H1 (cell line): ENCODE results near the gene GNAI2. TPM values are rescaled to one million over a fixed set of nuclear protein-coding genes. Genes with fewer than 3 reads are reported as not detected.
A peak's percentile ranks its signal among the peaks of the same experiment; 100 is the strongest.

Source experiments
- CTCF ChIA-PET: fragments of 300-600 bp; sonication (Branson Sonifier 250); formaldehyde crosslinking; loops from one replicate; lab custom pipeline; 2021; ENCODE audit not compliant: partially characterized antibody; lab: Charles Lee
- POLR2A ChIA-PET: fragments of 300-600 bp; sonication (Branson Sonifier 250); formaldehyde crosslinking; loops from one replicate; lab custom pipeline; 2021; ENCODE audit warnings: inconsistent platforms; ENCODE audit not compliant: partially characterized antibody; lab: Charles Lee
- DNase-seq, 2 experiments: peaks; one replicate each; pipeline versions ENCODE4 v3.0.0 to v3.0.0-alpha.2; 2010 to 2022; ENCODE audit warnings: low spot score in 2 of 2, low read depth in 1 of 2, mixed read lengths in 1 of 2
- FAIRE-seq: peaks from 2 replicates; lab custom pipeline; 2011; peaks lifted over from hg19 to GRCh38; lab: Jason Lieb, UNC
- H2AFZ ChIP-seq: 2 replicates; pipeline ENCODE4 v1.8.1; 2012; ENCODE audit warnings: low read length, inconsistent platforms
- H2AK5ac ChIP-seq: 2 replicates; pipeline ENCODE4 v1.6.1; 2013; ENCODE audit warnings: low read depth, low read length
- H2BK120ac ChIP-seq: replicated peaks from 2 replicates; pipeline ENCODE3; 2013; ENCODE audit warnings: low read depth, low read length, inconsistent platforms
- H2BK12ac ChIP-seq: 2 replicates; pipeline ENCODE4 v1.6.1; 2013; ENCODE audit warnings: low read depth, low read length
- H2BK15ac ChIP-seq: 2 replicates; pipeline ENCODE4 v1.6.1; 2013; ENCODE audit warnings: low read length
- H2BK20ac ChIP-seq: 2 replicates; pipeline ENCODE4 v1.6.1; 2013; ENCODE audit warnings: low read length
- H2BK5ac ChIP-seq: 2 replicates; pipeline ENCODE4 v1.6.1; 2013; ENCODE audit warnings: low read depth, low read length
- H3K14ac ChIP-seq: 2 replicates; pipeline ENCODE4 v1.6.1; 2013; ENCODE audit warnings: inconsistent platforms; ENCODE audit not compliant: insufficient read length
- H3K18ac ChIP-seq: 2 replicates; pipeline ENCODE4 v1.6.1; 2013; ENCODE audit warnings: low read length; ENCODE audit errors: extremely low read depth
- H3K23ac ChIP-seq: 2 replicates; pipeline ENCODE4 v1.6.1; 2013; ENCODE audit warnings: inconsistent platforms; ENCODE audit not compliant: insufficient read length
- H3K23me2 ChIP-seq: 2 replicates; pipeline ENCODE4 v1.6.1; 2013; ENCODE audit warnings: low read depth, low read length
- H3K27ac ChIP-seq: 2 replicates; pipeline ENCODE4 v1.6.1; 2011; ENCODE audit warnings: low read depth, low read length, inconsistent platforms
- H3K27me3 ChIP-seq, 4 experiments: replicated peaks in 1 of 4; 1 replicate in 1 of 4; 2 replicates in 3 of 4; pipeline versions ENCODE4 v1.6.1 to v1.8.1; 2011 to 2013; ENCODE audit warnings: low read length in 3 of 4, mild to moderate bottlenecking in 3 of 4, inconsistent platforms in 2 of 4, mixed read lengths in 2 of 4, moderate library complexity in 1 of 4; ENCODE audit not compliant: control insufficient read depth in 3 of 4, insufficient read depth in 3 of 4; ENCODE audit errors: extremely low read depth in 1 of 4
- H3K36me3 ChIP-seq, 4 experiments: 2 replicates each; pipeline versions ENCODE4 v1.6.1 to v1.8.1; 2011 to 2013; ENCODE audit warnings: mild to moderate bottlenecking in 4 of 4, low read length in 3 of 4, moderate library complexity in 2 of 4, control low read depth in 1 of 4, inconsistent platforms in 1 of 4; ENCODE audit not compliant: insufficient read depth in 4 of 4, control insufficient read depth in 2 of 4
- H3K4ac ChIP-seq: replicated peaks from 2 replicates; pipeline ENCODE3; 2013; ENCODE audit warnings: low read length, low read depth, mixed read lengths, inconsistent platforms; ENCODE audit not compliant: insufficient read length
- H3K4me1 ChIP-seq, 4 experiments: replicated peaks in 1 of 4; 1 replicate in 1 of 4; 2 replicates in 3 of 4; pipeline versions ENCODE4 v1.6.1 to v1.8.1; 2011 to 2013; ENCODE audit warnings: low read length in 3 of 4, inconsistent platforms in 2 of 4, mixed read lengths in 1 of 4; ENCODE audit not compliant: insufficient read depth in 4 of 4, control insufficient read depth in 3 of 4
- H3K4me2 ChIP-seq, 2 experiments: 2 replicates each; pipeline versions ENCODE4 v1.6.1 to v1.8.1; 2011 to 2013; ENCODE audit warnings: low read depth in 2 of 2, low read length in 2 of 2, control low read depth in 1 of 2, inconsistent platforms in 1 of 2, mild to moderate bottlenecking in 1 of 2; ENCODE audit not compliant: insufficient read depth in 1 of 2
- H3K4me3 ChIP-seq, 4 experiments: fragments of 200-600, 300-600 bp in 1 of 4; sonication (generic), shearing (Covaris generic), sonication (Bioruptor Twin) in 1 of 4; 2 replicates each; pipeline versions ENCODE4 v1.5.1 to v1.8.1; 2011 to 2016; ENCODE audit warnings: low read length in 4 of 4, low read depth in 3 of 4, control low read depth in 2 of 4, inconsistent platforms in 2 of 4, mild to moderate bottlenecking in 2 of 4, mixed read lengths in 1 of 4, moderate library complexity in 1 of 4; ENCODE audit not compliant: insufficient read depth in 2 of 4; ENCODE audit errors: extremely low read depth in 1 of 4
- H3K56ac ChIP-seq: replicated peaks from 2 replicates; pipeline ENCODE3; 2013; ENCODE audit warnings: low read depth, mild to moderate bottlenecking, mixed read lengths, low read length, inconsistent platforms; ENCODE audit not compliant: insufficient read length
- H3K79me1 ChIP-seq: 2 replicates; pipeline ENCODE4 v1.6.1; 2013; ENCODE audit warnings: low read depth, low read length, control low read depth
- H3K79me2 ChIP-seq, 2 experiments: 2 replicates each; pipeline versions ENCODE4 v1.6.1 to v1.8.1; 2012 to 2013; ENCODE audit warnings: low read length in 2 of 2, mild to moderate bottlenecking in 2 of 2, inconsistent platforms in 1 of 2; ENCODE audit not compliant: insufficient read depth in 2 of 2, control insufficient read depth in 1 of 2
- H3K9ac ChIP-seq, 4 experiments: replicated peaks in 1 of 4; 1 replicate in 1 of 4; 2 replicates in 3 of 4; pipeline versions ENCODE4 v1.6.1 to v1.8.1; 2011 to 2013; ENCODE audit warnings: low read depth in 3 of 4, low read length in 3 of 4, control low read depth in 2 of 4, mild to moderate bottlenecking in 2 of 4, moderate library complexity in 2 of 4, inconsistent platforms in 1 of 4; ENCODE audit errors: extremely low read depth in 1 of 4
- H3K9me3 ChIP-seq, 2 experiments: 2 replicates each; pipeline versions ENCODE4 v1.6.1 to v1.8.1; 2012 to 2013; ENCODE audit warnings: mild to moderate bottlenecking in 2 of 2, moderate library complexity in 2 of 2, control low read depth in 1 of 2, inconsistent platforms in 1 of 2, low read depth in 1 of 2, low read length in 1 of 2, mixed read lengths in 1 of 2; ENCODE audit not compliant: insufficient read depth in 2 of 2
- H4K20me1 ChIP-seq, 2 experiments: replicated peaks in 1 of 2; 2 replicates each; pipeline versions ENCODE3 to v1.8.1; 2011 to 2013; ENCODE audit warnings: inconsistent platforms in 2 of 2, low read length in 2 of 2, mild to moderate bottlenecking in 1 of 2; ENCODE audit not compliant: insufficient read depth in 2 of 2, control insufficient read depth in 1 of 2
- H4K5ac ChIP-seq: 2 replicates; pipeline ENCODE4 v1.6.1; 2013; ENCODE audit warnings: low read length, low read depth, mixed read lengths, inconsistent platforms; ENCODE audit not compliant: insufficient read length
- H4K8ac ChIP-seq: 2 replicates; pipeline ENCODE4 v1.8.0; 2013; ENCODE audit warnings: mild to moderate bottlenecking, moderate library complexity, low read length, inconsistent platforms; ENCODE audit not compliant: insufficient read depth; ENCODE audit errors: extremely low read depth
- H4K91ac ChIP-seq: replicated peaks from 2 replicates; pipeline ENCODE3; 2013; ENCODE audit warnings: low read length, mixed read lengths, inconsistent platforms; ENCODE audit not compliant: insufficient read length
- BCL11A ChIP-seq, 2 experiments: IDR thresholded peaks; one replicate each; pipeline ENCODE4 v1.6.1; 2011; ENCODE audit warnings: low read depth in 2 of 2, low read length in 2 of 2, mild to moderate bottlenecking in 2 of 2
- EGR1 ChIP-seq: IDR thresholded peaks from 2 replicates; pipeline ENCODE4 v1.6.1; 2011; ENCODE audit warnings: low read depth, low read length, borderline replicate concordance
- EP300 ChIP-seq, 2 experiments: IDR thresholded peaks; 1 replicate in 1 of 2; 2 replicates in 1 of 2; pipeline ENCODE4 v1.6.1; 2011 to 2012; ENCODE audit warnings: low read depth in 2 of 2, low read length in 2 of 2, mild to moderate bottlenecking in 2 of 2, borderline replicate concordance in 1 of 2, inconsistent platforms in 1 of 2, moderate library complexity in 1 of 2
- KDM4A ChIP-seq: IDR thresholded peaks from one replicate; pipeline ENCODE4 v1.7.1; 2012; ENCODE audit warnings: low read depth, mild to moderate bottlenecking, moderate library complexity, low read length, inconsistent platforms; ENCODE audit not compliant: severe bottlenecking
- MAFK ChIP-seq: IDR thresholded peaks from 2 replicates; pipeline ENCODE4 v1.6.1; 2012; ENCODE audit warnings: low read depth, mild to moderate bottlenecking, improper control_type of control experiment, low read length
- NRF1 ChIP-seq: IDR thresholded peaks from 2 replicates; pipeline ENCODE4 v1.6.1; 2011; ENCODE audit warnings: mild to moderate bottlenecking, low read depth, low read length, improper control_type of control experiment
- RAD21 ChIP-seq, 2 experiments: IDR thresholded peaks in 1 of 2; conservative IDR thresholded peaks in 1 of 2; 2 replicates each; pipeline ENCODE4 v1.6.1; 2011; ENCODE audit warnings: low read depth in 2 of 2, low read length in 2 of 2, improper control_type of control experiment in 1 of 2, inconsistent platforms in 1 of 2, mild to moderate bottlenecking in 1 of 2, moderate library complexity in 1 of 2
- RBBP5 ChIP-seq: IDR thresholded peaks from 2 replicates; pipeline ENCODE4 v1.7.1; 2012; ENCODE audit warnings: low read depth, mild to moderate bottlenecking, inconsistent platforms, low read length, moderate library complexity, borderline replicate concordance
- RNF2 ChIP-seq: fragments of 200-900, 300-1000 bp; sonication (generic); IDR thresholded peaks from 2 replicates; pipeline ENCODE4 v1.7.1; 2016; ENCODE audit warnings: borderline replicate concordance, low read depth, mild to moderate bottlenecking, antibody characterized with exemption, low read length; ENCODE audit not compliant: poor library complexity, severe bottlenecking; ENCODE audit errors: missing control alignments
- SP4 ChIP-seq: IDR thresholded peaks from 2 replicates; pipeline ENCODE4 v1.6.1; 2012; ENCODE audit warnings: low read length, inconsistent platforms
- TAF1 ChIP-seq: IDR thresholded peaks from 2 replicates; pipeline ENCODE4 v1.6.1; 2011; ENCODE audit warnings: mild to moderate bottlenecking, low read depth, low read length
- TCF12 ChIP-seq: IDR thresholded peaks from 2 replicates; pipeline ENCODE4 v1.6.1; 2011; ENCODE audit warnings: low read depth, mild to moderate bottlenecking, low read length
- TEAD4 ChIP-seq: IDR thresholded peaks from 2 replicates; pipeline ENCODE4 v1.6.1; 2012; ENCODE audit warnings: low read depth, low read length, inconsistent platforms, mixed read lengths
- WGBS, 2 experiments: shearing (Covaris generic) in 1 of 2; methylation state at CpG; one replicate each; pipeline versions ENCODE4 v1.1.6 to v1.1.7; 2013 to 2015; ENCODE audit warnings: low lambda C conversion rate in 2 of 2, mixed read lengths in 2 of 2, inconsistent platforms in 1 of 2, low coverage in 1 of 2, missing lambda C conversion rate in 1 of 2; ENCODE audit not compliant: insufficient replicate concordance in 2 of 2, insufficient coverage in 1 of 2, insufficient read length in 1 of 2; ENCODE audit errors: extremely low coverage in 1 of 2, missing lambda C conversion rate in 1 of 2; 5-methylcytosine and 5-hydroxymethylcytosine counted together
- polyA plus RNA-seq, 7 experiments: library from polyadenylated mRNA; depleted of rRNA in 3 of 7; stranded (reverse) in 5 of 7; unstranded in 2 of 7; fragments of >200 nt in 5 of 7; fragments of 200-250 nt in 2 of 7; gene quantifications; 1 replicate in 5 of 7; 2 replicates in 1 of 7; 4 replicates in 1 of 7; pipeline versions ENCODE4 v1.2.1 to v1.2.3, GENCODE V29; 2011 to 2013; ENCODE audit warnings: missing spikeins in 2 of 7, mixed read lengths in 2 of 7
- total RNA-seq: library from RNA; stranded (reverse); fragmentation: NEBNext Ultra II Directional; extraction: Animal tissue kit (Norgen Biotek cat#: 25700); gene quantifications from 2 replicates; pipeline ENCODE4 v1.2.1, GENCODE V29; 2021

The GNAI2 gene
- total and polyA plus RNA-seq, 2 of the 8 experiments (the other 6 are each of a cell fraction or from before 2014, with no cell fraction given): 168 to 539 TPM

DNA sequence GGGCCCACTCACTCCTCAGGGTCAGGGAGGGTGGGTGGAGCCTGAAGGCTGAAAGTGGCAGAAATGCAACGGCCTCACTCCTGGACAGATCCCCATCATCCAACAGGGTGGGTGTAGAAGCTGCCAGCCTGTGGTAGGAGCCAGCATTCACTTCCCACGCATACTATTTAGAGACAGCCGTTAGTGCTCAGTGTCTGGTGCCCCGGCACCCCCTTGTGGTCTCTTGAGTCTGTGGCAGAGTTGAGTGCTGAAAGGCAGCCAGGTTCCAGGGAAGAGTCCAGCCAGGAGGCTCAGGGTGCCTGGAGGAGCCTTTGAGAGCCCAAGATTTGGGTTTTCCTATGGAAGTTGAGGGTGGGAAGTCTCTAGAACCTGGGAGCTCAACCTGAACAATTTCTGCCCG lies 46.7 kb upstream of the GNAI2 start:
- peaks cover 0 to under 1% (median 0%) of the 10 kb centered on the region in 4 experiments; a peak in 2 of 7 replicates for H3K4me1 ChIP-seq
- peak in 1 of 2 experiments; percentile 82 for DNase-seq
- no peak overlapping the region for H3K9ac ChIP-seq
- no peak overlapping the region for H4K5ac ChIP-seq
- ChIA-PET CTCF (interaction anchor here (0.6 to 19.7 kb wide), 15 partner anchors 14 to 99 kb away, joined by 3 to 1138 read pairs (median 4); partner anchors contain the start of gene SLC38A3), POLR2A (interaction anchor here (1.1 to 11.9 kb wide), 4 partner anchors 37 to 74 kb away, joined by 3 to 128 read pairs (median 4); no protein-coding TSS in a partner anchor)
- no peak overlapping the region for H3K56ac ChIP-seq
- H2AK5ac ChIP-seq: no peak overlapping the region
- no peak overlapping the region for H2AFZ ChIP-seq
- FAIRE-seq: peak; percentile 71
- H3K4me3 ChIP-seq: no peak overlapping the region
- H2BK120ac ChIP-seq: no peak overlapping the region
- H3K4ac ChIP-seq: no peak overlapping the region
- H3K14ac ChIP-seq: no peak overlapping the region
- H2BK20ac ChIP-seq: no peak overlapping the region
- no peak overlapping the region for H4K91ac ChIP-seq
- H3K27ac ChIP-seq: no peak overlapping the region
- no peaks in the 10 kb centered on the region for H3K9me3 ChIP-seq
- H3K79me1 ChIP-seq: no peaks in the 10 kb centered on the region
- peaks cover 6 to 28% (median 15%) of the 10 kb centered on the region in 4 experiments; a peak in 7 of 8 replicates for H3K36me3 ChIP-seq
- no peak overlapping the region for H3K4me2 ChIP-seq
- no peak overlapping the region for H3K18ac ChIP-seq
- H3K27me3 ChIP-seq: peaks cover 0 to 10% (median 3%) of the 10 kb centered on the region in 4 experiments; a peak in 2 of 7 replicates
- peaks cover 0 to 7% of the 10 kb centered on the region in 2 experiments for H4K20me1 ChIP-seq
- H3K79me2 ChIP-seq: no peaks in the 10 kb centered on the region
- no peak overlapping the region for H2BK15ac ChIP-seq
- no peak overlapping the region for H2BK5ac ChIP-seq
- 50% methylated on average over 5 of the region's 5 CpGs; no CpG with 5 or more reads in 1 of the 2 experiments for WGBS, 2 experiments
- no peak overlapping the region for H2BK12ac ChIP-seq
- H3K23ac ChIP-seq: no peak overlapping the region
- H3K23me2 ChIP-seq: no peaks in the 10 kb centered on the region
- peak overlapping the region; percentile 41 for H4K8ac ChIP-seq
- no peak for TF ChIP-seq BCL11A (IDR thresholded peaks at IDR 0.05; ENCODE audit: low read depth in 2 of 2, low read length in 2 of 2)
- no peak for TF ChIP-seq KDM4A
- no peak for TF ChIP-seq MAFK
- TF ChIP-seq EP300 (IDR thresholded peaks at IDR 0.05; ENCODE audit: borderline replicate concordance in 1 of 2, low read depth in 2 of 2, low read length in 2 of 2): no peak
- TF ChIP-seq TAF1: no peak
- TF ChIP-seq SP4: no peak
- TF ChIP-seq RAD21 (IDR thresholded peaks at IDR 0.05 in 1 of 2, conservative IDR thresholded peaks at IDR 0.05 in 1 of 2; ENCODE audit: low read depth in 2 of 2, low read length in 2 of 2): peak; percentile 95 to 98
- no peak for TF ChIP-seq TCF12
- TF ChIP-seq EGR1: peak; percentile 9; the same call in 1 of the 2 replicates
- TF ChIP-seq TEAD4: no peak
- TF ChIP-seq RNF2: no peak
- TF ChIP-seq NRF1: no peak
- TF ChIP-seq RBBP5: no peak
